ENCODE results near the gene NOTCH1. TPM values are rescaled to one million over a fixed set of nuclear protein-coding genes. Genes with fewer than 3 reads are reported as not detected.
A peak's percentile ranks its signal among the peaks of the same experiment; 100 is the strongest.

NOTCH1 gene
- total and polyA plus RNA-seq, 2 of the 8 experiments (the other 6 are each of a cell fraction or from before 2014, with no cell fraction given) = 6.9 to 55.6 TPM

DNA sequence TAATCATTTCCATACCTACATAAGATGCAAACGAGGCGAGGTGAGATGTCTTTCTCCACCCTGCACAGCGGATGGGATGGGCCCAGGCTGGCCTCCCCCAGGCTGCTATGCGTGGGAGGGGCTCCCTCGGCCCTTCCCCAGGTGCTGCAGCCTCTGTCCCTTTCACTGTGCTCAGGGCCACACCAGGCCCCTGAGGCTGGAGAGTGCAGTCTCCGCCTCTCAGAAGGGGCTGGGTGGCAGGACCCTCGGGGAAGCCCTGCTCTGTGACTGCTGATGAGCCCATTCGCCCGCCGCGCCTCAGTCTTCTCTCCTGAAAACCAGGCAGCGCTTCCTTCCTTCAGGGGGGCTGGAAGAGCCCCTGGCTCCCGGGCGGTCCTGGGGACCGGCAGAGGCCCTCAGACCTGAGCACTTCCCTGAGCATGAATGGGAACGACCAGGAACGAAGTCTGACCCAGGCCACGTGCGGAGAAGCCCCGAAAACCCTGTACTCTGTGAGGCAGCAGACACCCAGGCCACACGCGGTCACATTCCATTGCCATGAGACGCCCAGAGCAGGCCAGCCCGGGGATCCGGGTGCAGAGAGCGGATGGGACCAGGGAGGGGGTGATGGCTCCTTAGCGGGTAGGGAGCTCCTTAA, 21.9 kb upstream of the NOTCH1 start:
- Histone ChIP-seq H3K23ac (ENCODE audit: insufficient read length) (no peak overlapping the region), H4K5ac (ENCODE audit: insufficient read length, low read depth, low read length) (peak overlapping the region; percentile 3), H3K79me2 (ENCODE audit: control insufficient read depth in 1 of 2, insufficient read depth in 2 of 2, low read length in 2 of 2) (0 out of 4 replicates have a peak, but pooled peaks cover 0 to 2% of the 10 kb centered on the region in 2 experiments), H2AK5ac (ENCODE audit: low read depth, low read length) (no peak overlapping the region), H2AFZ (ENCODE audit: low read length) (no peak overlapping the region), H3K79me1 (ENCODE audit: low read depth, low read length) (peaks cover 4% of the 10 kb centered on the region; the same call in 1 of the 2 replicates), H3K23me2 (ENCODE audit: low read depth, low read length) (peaks cover 5% of the 10 kb centered on the region), H2BK5ac (ENCODE audit: low read depth, low read length) (peak overlapping the region; percentile 40; the same call in 1 of the 2 replicates), H2BK12ac (ENCODE audit: low read depth, low read length) (peak overlapping the region; percentile 100; the same call in 1 of the 2 replicates), H3K9me3 (ENCODE audit: insufficient read depth in 2 of 2, low read depth in 1 of 2, low read length in 1 of 2) (no peaks in the 10 kb centered on the region), H2BK20ac (ENCODE audit: low read length) (peak overlapping the region; percentile 82; the same call in 1 of the 2 replicates), H3K36me3 (ENCODE audit: control insufficient read depth in 2 of 4, insufficient read depth in 4 of 4, low read length in 3 of 4) (no peaks in the 10 kb centered on the region; a peak in 1 of 8 replicates), H4K91ac (replicated peaks; ENCODE audit: insufficient read length, low read length) (peak overlapping the region; percentile 84), H3K4me3 (ENCODE audit: extremely low read depth in 1 of 4, insufficient read depth in 2 of 4, low read depth in 3 of 4, low read length in 4 of 4) (no peak overlapping the region), H4K8ac (ENCODE audit: extremely low read depth, insufficient read depth, low read length) (peak overlapping the region; percentile 76), H3K56ac (replicated peaks; ENCODE audit: insufficient read length, low read depth, low read length) (peak overlapping the region; percentile 34), H3K14ac (ENCODE audit: insufficient read length) (no peak overlapping the region), H4K20me1 (replicated peaks in 1 of 2; ENCODE audit: control insufficient read depth in 1 of 2, insufficient read depth in 2 of 2, low read length in 2 of 2) (peaks cover 0 to 6% of the 10 kb centered on the region in 2 experiments), H3K4ac (replicated peaks; ENCODE audit: insufficient read length, low read depth, low read length) (peak overlapping the region; percentile 75), H3K27ac (ENCODE audit: low read depth, low read length) (peak overlapping the region; percentile 1; the same call in 1 of the 2 replicates), H2BK15ac (ENCODE audit: low read length) (no peak overlapping the region; the same call in 1 of the 2 replicates), H3K4me1 (replicated peaks in 1 of 4; ENCODE audit: control insufficient read depth in 3 of 4, insufficient read depth in 4 of 4, low read length in 3 of 4) (peaks cover 0 to 70% (median 47%) of the 10 kb centered on the region in 4 experiments; a peak in 6 of 7 replicates), H3K4me2 (ENCODE audit: insufficient read depth in 1 of 2, low read depth in 2 of 2, low read length in 2 of 2) (no peak overlapping the region; a peak in 2 of 4 replicates), H2BK120ac (replicated peaks; ENCODE audit: low read depth, low read length) (peak overlapping the region; percentile 50), H3K27me3 (replicated peaks in 1 of 4; ENCODE audit: control insufficient read depth in 3 of 4, extremely low read depth in 1 of 4, insufficient read depth in 3 of 4, low read length in 3 of 4) (no peaks in the 10 kb centered on the region; a peak in 1 of 7 replicates), H3K18ac (ENCODE audit: extremely low read depth, low read length) (peak overlapping the region; percentile 87), H3K9ac (replicated peaks in 1 of 4; ENCODE audit: extremely low read depth in 1 of 4, low read depth in 3 of 4, low read length in 3 of 4) (no peak overlapping the region)
- CTCF ChIA-PET (ENCODE audit: partially characterized antibody) = interaction anchor here (0.8 to 1.2 kb wide), 4 partner anchors 19 to 82 kb away, joined by 3 to 5 read pairs (median 4); no protein-coding TSS in a partner anchor
- FAIRE-seq (no peak), DNase-seq (ENCODE audit: low read depth in 1 of 2, low spot score in 2 of 2) (peak in 1 of 2 experiments; percentile 74)
- WGBS, 2 experiments (ENCODE audit: extremely low coverage in 1 of 2, insufficient coverage in 1 of 2, insufficient read length in 1 of 2, insufficient replicate concordance in 2 of 2, low coverage in 1 of 2, low lambda C conversion rate in 2 of 2, missing lambda C conversion rate in 1 of 2) = 45% methylated on average over 21 of the region's 27 CpGs; no CpG with 5 or more reads in 1 of the 2 experiments
- POLR2A ChIA-PET (ENCODE audit: partially characterized antibody) = interaction anchor here (0.7 to 1.2 kb wide), 6 partner anchors 11 to 24 kb away, joined by 3 to 8 read pairs (median 4); no protein-coding TSS in a partner anchor
- TF ChIP-seq TEAD4 (IDR thresholded peaks at IDR 0.05; ENCODE audit: low read depth, low read length) (0 out of 2 replicates have a peak, but pooled peaks have one; percentile 23), POLR2AphosphoS5 (IDR thresholded peaks at IDR 0.05; ENCODE audit: low read depth, low read length) (no peak), GABPA (IDR thresholded peaks at IDR 0.05; ENCODE audit: borderline replicate concordance, insufficient read depth, low read length) (0 out of 2 replicates have a peak, but pooled peaks have one; percentile 29), TBP (IDR thresholded peaks at IDR 0.05; ENCODE audit: low read depth, low read length) (0 out of 2 replicates have a peak, but pooled peaks have one; percentile 24), RFX5 (IDR thresholded peaks at IDR 0.05; ENCODE audit: borderline replicate concordance, low read depth, low read length) (no peak), JUND (IDR thresholded peaks at IDR 0.05; ENCODE audit: low read length) (peak; percentile 83)
- TF ChIP-seq, protein P1, sequence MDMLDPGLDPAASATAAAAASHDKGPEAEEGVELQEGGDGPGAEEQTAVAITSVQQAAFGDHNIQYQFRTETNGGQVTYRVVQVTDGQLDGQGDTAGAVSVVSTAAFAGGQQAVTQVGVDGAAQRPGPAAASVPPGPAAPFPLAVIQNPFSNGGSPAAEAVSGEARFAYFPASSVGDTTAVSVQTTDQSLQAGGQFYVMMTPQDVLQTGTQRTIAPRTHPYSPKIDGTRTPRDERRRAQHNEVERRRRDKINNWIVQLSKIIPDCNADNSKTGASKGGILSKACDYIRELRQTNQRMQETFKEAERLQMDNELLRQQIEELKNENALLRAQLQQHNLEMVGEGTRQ (IDR thresholded peaks at IDR 0.05; ENCODE audit: low read length) = peak; percentile 43
- TF ChIP-seq, protein P2, sequence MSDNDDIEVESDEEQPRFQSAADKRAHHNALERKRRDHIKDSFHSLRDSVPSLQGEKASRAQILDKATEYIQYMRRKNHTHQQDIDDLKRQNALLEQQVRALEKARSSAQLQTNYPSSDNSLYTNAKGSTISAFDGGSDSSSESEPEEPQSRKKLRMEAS (IDR thresholded peaks at IDR 0.05) = peak; percentile 98
- TF ChIP-seq, protein P3, sequence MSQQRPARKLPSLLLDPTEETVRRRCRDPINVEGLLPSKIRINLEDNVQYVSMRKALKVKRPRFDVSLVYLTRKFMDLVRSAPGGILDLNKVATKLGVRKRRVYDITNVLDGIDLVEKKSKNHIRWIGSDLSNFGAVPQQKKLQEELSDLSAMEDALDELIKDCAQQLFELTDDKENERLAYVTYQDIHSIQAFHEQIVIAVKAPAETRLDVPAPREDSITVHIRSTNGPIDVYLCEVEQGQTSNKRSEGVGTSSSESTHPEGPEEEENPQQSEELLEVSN (IDR thresholded peaks at IDR 0.05) = peak; percentile 96
